NCI-H2196 (cell line): Measurements from ENCODE around the gene CIZ1.

Source experiments
- DNase-seq: peaks from one replicate; lab custom pipeline; 2025; ENCODE audit not compliant: unreplicated experiment; lab: John Stamatoyannopoulos, UW

CIZ1 gene

DNA sequence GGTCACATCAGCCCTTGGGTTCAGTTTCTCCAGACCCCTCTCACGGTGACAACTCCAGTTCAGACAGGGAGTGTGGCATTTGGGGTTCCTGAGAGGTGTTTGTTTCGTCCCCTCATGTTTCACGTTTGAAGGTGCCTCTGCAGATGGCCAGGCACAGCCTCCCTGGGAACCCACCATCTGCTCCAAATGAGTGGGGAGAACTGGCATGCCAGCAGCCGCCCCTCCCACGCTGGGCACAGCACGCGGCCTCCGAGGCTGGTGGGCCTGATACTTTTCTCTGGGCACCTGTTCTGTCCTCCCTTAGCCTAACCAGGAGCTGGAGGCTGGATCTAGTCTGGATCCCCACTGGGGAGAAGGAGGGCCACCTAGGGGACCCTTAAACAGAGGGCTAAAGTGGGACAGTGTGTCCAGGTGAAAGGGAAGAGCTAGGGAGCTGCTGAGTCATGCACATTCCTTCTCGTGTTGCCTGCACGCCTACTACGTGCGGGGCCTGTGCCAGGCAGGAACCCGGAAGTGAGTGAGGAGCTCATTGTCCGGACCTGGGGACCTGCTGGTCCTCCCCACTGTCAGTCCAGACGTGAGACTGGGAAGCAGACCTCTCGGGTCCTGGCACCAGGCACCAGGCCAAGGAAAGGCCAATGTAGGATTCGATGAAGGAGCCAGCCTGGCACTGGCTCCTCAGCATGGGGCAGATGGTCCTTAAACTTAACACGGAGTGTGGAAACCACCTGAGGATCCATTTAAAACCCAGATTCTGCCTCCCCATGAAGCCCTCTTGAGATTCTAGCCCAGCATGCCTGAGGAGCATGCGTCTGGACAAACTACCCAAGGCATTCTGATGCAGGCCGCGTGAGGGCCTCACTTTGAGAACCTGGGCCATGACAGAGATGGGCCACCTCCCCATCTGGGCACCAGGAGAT is 23.5 kb upstream of the CIZ1 start:
- no peak for DNase-seq

DNA sequence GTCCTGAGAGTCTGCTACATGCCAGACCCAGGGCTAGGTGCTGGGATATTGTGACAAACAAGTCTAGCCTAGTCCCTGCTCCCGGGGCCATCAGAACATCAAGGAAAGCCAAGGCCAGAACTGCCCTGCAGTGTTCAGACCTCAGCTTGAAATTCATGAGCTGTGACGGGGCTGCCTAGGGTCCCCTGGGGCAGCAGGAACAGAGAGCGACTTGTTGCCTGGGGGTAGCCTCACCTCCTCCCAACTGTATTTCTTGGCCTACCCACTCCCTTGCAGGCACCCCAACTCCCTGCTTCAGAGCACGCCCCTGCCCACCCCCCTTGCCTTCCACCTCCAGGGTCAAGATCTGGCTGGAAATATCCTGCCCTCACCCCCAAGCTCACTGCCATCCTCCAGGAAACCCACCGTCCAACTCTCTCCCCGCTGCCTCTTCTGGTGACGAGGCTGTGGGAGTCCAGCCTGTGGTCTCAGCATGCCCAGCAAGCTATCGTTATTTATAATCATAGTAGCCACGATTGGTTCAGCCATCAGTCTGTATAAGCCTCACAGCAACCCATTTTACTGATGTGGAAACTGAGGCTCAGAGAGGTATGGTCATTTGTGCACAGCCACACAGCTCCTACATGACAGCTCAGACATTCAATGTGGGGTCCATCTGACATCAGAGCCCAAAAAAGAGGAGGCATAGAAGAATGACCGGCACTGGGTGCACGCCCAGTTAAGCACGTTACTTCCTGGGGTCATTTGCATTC is 22.6 kb upstream of the CIZ1 start:
- DNase-seq = no peak

- DNase-seq = no peak
Observed at GRCh38 chr9:128211981-128212281, 20.6 kb upstream of the CIZ1 start.

GRCh38 chr9:128211186-128211980 is 20.0 kb upstream of the CIZ1 start:
- DNase-seq = no peak

GRCh38 chr9:128208946-128209669 is 17.7 kb upstream of the CIZ1 start:
- no peak for DNase-seq

DNA sequence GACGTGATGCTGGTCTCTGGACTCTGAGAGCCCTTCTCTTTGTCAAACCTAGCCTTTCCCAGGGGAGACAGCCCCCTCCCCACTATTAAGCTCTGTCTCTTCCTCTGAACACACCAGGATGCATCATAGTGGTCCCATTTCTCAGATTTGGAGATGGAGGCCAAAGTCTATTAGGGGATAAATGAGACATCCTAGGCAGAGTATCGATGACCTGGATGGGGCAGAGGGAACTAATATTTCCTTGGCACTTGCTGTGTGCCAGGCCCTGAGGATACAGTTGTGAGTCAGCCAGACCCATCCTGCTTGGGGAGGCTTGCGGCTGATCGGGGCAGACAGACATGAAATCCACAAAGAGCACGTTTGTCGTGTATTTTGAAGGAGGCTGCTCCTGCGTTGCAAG is 17.0 kb upstream of the CIZ1 start:
- no peak for DNase-seq

GRCh38 chr9:128206916-128207910 is 15.8 kb upstream of the CIZ1 start:
- no peak for DNase-seq

DNA sequence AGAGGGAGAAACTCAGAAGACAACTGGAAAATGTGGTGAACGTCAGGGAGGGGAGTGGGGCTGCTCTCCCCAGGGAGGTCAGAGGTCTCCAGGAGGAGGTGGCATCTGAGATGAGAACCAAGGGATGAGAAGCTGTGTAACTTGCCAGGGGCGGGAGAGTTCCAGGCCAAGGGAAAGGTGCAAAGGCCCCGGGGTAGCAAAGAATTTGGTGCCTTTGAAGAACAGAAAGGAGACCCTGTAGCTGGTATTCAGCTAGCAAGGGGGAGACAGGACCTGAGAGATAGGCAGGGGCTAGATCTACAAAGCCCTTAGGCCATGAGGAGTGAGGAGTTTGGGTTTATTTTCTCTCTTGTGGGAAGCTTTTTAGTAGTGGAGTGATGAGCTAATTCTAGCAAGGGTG is 15.1 kb upstream of the CIZ1 start:
- no peak for DNase-seq

DNA sequence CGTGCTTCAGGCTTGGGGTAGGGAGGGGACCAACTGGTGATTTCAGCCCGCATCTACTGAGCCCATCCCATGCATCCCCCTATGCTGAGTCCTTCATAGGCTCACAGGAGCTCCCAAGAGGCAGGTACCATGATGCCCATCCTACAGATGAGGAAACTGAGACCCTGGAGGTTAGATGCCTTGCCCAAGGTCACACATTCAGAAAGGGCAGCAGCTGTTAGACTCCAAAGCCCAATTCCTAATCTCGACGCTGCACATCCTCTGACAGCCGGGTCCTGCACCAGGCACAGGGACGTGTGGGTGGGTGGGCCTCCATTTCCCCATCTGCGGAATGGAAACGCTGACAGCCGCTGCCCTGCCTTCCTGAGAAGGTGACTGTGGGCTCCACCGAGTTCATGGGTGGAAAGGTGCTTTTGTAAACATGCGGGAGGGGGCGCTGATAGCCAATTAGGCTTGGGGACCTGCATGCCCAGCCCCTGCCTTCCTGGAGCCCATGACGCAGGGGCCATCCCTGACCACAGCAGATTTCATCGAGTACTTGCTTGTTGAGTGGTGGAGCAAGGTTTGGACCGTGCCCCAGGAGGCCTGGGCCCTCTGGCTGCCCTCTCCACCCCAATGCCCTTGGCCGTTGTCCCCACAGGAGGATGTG is 14.0 kb upstream of the CIZ1 start:
- no peak for DNase-seq

DNA sequence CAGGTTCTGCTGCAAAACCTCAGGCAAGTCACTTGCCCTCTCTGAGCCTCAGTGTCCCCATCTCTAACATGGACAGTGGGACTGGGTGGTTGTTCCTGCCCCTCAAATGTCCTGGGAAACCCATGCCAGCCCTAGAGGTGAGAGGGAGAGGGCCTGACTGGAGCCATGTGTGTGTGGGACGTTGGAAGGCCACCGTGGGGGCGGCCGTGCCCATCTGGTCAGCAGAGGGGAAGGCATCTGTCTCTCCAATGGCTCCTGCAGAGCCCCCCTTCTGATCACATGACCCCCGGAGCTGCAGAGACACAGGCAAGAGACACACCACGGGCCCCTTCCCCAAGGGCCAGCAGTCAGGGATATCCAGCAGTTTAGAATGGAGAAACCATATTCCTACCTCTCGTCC is 13.5 kb upstream of the CIZ1 start:
- DNase-seq = no peak

DNA sequence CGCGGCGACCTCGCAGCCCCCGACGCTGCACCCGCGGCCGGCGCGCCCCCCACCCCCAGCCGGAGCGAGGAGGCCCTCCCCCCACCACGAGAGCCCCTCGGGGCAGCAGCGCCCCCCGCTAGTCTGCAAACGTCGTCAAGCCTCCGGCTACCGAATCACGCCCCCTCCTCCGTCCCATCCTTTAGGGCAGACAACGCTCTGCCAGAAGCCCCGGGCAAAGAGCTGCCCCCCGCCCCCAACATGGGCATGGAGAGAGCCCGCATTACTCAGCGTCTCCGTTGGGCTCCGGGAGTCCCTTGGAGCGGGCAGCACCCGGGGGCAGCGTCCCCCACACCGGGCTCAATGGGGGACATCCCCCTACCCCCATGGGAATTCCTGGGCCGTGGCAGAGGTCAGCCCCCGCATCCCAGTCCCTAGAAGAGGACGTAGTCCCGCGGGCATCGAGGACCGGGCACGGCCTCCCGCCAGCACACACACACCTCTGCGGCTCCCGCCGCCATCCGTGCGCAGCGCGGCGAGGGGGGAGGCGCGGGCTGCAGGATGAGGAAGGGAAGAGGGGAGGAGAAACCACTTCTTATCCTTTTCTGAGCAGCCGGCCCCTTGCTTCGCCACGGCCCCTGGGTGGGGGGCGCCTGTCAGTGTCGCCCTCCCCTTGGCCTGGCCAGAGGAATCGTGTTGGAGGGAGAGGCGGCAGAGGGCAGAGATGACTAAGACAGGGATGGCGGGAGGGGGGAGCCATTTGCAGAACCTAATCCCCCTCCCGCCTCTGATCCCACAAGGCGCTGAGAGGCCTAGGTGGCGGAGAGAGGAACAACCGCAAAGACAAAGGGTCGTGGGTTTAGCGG is 12.6 kb upstream of the CIZ1 start:
- peak; percentile 45 for DNase-seq

GRCh38 chr9:128203024-128203706 is 11.8 kb upstream of the CIZ1 start, which contains the start of gene DNM1:
Gene DNM1, plus strand, starts transcription at chr9:128203379. Its CDS starts 92 bp downstream, at chr9:128203471.
- DNase-seq = peak; percentile 81

DNA sequence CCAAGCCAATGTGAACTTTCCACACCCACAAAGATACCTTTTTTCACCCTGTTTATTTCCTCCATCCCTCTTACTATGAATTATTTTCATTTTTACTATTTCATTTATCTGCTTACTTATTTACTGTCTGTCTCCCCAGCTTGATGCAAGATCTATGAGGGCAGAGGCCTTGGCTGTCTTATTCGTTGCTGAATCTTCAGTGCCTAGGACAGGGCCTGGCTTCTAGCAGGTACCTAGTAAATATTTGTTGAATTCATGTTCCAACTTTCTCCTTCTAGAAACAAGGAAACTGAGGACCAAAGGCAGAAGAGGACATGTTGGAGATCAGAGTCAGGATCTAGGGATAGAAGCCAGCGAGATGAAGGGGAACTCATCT is 11.3 kb upstream of the CIZ1 start:
- no peak for DNase-seq

GRCh38 chr9:128201441-128202369 is 10.3 kb upstream of the CIZ1 start:
- DNase-seq = no peak

DNA sequence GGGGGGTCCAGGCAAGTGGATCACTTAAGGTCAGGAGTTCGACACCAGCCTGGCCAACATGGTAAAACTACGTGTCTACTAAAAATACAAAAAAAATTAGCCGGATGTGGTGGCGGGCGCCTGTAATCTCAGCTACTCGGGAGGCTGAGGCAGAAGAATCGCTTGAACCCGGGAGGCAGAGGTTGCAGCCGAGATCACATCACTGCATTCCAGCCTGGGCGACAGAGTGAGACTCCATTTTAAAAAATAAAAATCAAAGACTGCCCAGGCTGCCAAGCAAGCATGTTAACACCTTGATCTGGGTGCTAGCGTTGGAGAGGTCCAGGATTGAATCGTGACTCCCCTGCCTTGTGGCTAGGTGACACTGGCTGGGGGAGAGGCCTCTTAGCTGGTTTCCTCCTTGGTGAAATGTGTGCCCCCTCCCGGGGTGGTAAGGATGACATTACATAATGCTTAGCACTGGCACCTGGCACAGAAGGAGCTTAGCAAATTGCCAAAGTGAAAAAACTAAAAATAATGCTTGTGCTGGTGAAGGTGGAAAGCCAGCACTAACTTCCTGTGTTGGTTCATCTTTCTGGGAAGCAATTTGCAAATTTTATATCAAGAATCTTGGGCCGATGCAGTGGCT is 2.2 kb upstream of the CIZ1 start:
- DNase-seq = no peak
